GM19023 (cell line): ENCODE measurements around the gene ACSBG1.

ENCODE experiments used
- ATAC-seq: cut with Tn5 transposase; IDR thresholded peaks from one replicate; pipeline ENCODE4 v1.9.1; 2021; ENCODE audit warnings: mild to moderate bottlenecking, moderate library complexity; ENCODE audit not compliant: unreplicated experiment

ACSBG1 gene, protein sequence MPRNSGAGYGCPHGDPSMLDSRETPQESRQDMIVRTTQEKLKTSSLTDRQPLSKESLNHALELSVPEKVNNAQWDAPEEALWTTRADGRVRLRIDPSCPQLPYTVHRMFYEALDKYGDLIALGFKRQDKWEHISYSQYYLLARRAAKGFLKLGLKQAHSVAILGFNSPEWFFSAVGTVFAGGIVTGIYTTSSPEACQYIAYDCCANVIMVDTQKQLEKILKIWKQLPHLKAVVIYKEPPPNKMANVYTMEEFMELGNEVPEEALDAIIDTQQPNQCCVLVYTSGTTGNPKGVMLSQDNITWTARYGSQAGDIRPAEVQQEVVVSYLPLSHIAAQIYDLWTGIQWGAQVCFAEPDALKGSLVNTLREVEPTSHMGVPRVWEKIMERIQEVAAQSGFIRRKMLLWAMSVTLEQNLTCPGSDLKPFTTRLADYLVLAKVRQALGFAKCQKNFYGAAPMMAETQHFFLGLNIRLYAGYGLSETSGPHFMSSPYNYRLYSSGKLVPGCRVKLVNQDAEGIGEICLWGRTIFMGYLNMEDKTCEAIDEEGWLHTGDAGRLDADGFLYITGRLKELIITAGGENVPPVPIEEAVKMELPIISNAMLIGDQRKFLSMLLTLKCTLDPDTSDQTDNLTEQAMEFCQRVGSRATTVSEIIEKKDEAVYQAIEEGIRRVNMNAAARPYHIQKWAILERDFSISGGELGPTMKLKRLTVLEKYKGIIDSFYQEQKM

GRCh38 chr15:78234515-78235040 is at the start of gene ACSBG1:
TSS of gene ACSBG1 (minus strand) at chr15:78234565. CDS start at chr15:78234501, 64 bp downstream.
- ATAC-seq = no peak

DNA sequence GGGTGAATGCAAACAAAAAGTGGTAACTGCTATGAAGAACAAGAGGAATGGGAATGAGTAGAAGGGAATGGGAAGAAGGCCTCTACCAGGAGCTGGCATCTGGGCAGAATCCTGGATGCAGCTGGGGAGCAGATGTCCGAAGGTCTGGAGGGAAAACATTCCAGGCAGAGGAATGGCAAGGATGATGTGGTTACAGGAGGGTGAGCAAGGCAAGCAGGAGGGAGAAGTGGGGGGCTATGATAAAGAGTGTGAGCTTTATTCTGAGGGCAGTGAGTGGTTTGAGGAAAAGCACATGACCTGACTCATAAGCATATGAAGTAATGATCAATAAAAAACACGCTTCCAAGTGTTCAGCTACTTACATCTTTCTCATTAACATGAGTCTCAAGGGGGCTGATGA is 48.0 kb upstream of the ACSBG1 start:
- ATAC-seq = no peak

DNA sequence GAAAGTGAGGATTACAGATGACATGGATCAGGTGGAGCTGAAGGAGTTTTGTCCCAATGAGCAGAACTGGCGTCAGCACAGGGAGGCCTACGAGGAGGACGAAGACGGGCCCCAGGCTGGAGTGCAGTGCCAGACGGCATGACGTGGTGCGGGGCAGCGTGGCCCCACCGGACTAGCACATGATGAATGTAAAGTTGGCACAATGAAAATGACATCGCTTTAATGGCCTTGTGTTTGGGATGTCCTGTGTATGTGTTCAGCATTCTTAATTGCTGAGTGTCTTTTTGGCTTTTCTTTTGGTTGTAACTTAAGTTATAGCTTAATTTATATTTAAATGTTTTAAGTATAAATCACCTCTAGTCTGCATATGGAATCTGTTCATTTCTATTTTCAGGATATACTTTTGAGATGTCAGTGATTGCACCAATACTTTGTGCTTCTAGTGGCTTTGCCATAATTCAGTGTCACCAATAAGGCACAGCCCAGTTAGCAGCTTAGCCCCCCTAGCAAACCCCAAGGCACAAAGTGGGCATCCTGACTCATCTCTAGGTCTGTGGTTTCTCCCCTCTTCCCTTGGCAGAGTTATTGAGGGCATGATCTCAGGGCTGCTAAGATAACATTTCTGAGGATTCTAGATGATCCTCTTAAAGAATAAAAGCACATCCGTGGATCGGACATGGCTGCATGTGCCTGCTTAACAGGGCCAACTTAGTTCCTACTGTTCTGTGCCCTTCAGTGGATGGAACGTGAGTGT is 46.1 kb upstream of the ACSBG1 start:
- ATAC-seq = no peak

DNA sequence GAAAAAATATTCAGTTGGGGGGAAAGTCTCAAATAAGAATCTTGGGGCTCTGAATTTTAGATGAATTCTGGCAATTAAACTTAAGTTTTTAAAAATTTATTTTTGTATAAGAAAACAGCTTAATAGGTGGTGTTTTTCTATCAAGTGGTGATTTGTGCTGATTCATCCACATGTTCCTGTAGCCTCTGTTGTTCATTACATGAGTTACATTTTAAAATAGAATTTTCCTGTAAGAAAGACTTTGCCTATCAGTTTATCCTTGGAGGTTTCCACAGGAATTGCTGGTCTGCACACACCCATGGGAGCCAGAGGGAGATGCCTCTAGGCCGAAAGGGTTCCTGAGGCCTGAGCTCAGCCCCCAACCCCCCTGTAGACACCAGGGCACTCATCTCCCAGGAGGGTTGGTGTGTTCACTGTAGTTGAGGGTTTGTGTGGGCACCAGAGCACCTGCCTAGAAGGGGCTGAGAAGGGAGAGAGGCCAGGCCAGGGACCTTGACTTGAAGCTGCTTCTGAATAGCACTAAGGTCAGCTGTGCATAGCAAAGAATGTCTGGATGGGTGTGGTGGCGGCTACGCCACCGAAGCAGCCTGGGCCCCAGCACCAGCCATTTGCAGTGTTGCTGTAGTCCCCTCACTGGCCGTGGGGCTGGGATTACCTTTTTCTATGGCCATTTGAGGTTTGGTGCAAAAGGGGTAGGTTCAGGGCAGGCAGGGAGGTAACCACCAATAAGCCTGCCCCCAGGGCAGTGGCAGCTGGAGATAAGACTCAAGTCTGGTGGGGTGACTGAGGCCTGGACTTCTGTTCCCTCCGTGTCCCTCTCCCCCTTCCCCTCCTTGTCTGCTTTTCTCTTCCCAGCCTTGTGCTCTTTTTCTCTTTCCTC is 41.9 kb upstream of the ACSBG1 start:
- ATAC-seq = no peak

DNA sequence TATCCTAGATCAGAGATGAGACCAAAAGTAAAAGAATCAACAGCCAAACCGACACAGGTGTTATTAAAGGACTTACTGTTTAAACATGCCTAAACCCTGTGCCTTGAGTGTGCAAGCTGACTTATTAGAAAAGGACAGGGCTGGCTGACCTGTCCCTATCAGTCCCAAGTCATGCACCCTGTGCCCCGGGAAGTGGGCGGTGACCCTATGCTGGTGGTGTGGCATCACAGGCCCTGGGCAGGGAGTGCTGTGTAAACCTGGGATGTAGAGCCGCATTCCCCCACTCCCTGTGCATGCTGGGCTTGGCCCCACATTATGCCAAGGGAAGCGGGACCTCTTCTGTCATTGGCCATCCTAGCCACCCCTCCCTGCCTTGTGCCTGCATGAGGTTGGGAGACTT is 40.6 kb upstream of the ACSBG1 start:
- no peak for ATAC-seq

DNA sequence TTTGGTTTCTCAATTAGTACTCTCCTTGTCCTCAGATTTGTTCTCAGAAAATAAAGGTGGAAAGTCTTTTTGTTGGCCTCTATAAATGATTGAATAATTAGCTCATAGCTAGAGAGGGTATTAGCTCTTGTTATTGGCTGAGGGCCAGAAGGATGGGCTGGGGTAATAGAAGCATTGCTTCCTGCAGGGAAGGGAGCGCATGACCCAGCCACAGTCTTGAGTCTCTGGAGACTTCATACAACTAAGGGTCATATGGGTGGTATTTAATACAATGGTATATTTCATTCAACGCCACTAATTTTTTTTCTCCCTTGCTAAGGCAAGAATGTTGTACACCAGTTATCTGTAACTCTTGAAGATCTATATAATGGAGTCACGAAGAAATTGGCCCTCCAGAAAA is 38.4 kb upstream of the ACSBG1 start:
- no peak for ATAC-seq

DNA sequence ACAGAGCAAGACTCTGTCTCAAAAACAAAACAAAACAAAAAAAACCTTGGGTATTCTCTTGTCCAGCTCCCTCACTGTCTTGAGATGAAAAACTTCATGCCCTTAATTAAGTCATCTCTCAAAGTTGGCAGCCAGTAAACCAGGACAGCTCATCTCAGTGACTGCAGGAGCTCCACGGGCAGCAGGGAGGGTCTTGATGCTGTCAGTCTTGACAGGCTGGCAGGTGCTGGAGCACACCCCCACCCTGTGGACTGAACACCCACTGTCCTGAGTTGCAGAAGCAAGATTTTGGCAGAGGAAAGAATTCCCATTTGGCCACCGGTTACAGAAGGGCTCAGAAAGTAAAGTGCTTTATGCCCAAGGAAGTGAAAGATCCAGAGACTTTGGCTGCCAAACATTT is 38.0 kb upstream of the ACSBG1 start:
- no peak for ATAC-seq

DNA sequence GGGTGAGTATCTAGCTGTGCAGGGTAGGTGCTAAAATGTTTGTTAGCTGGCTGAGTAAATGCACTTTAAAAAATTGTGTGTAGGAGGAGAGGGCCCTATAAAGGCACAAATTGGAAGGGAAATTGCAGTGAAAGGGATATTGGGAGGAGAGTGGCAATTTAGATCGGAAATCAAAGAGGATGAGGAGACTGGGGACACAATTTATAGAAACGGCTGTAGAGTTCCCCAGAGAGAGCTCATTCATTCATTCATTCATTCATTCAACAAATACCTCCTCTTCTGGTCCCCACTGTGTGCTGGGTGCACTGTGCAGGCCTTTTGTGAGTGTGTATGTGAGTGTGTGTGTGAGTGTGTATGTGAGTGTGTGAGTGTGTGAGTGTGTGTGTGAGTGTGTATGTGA is 32.4 kb upstream of the ACSBG1 start:
- no peak for ATAC-seq

DNA sequence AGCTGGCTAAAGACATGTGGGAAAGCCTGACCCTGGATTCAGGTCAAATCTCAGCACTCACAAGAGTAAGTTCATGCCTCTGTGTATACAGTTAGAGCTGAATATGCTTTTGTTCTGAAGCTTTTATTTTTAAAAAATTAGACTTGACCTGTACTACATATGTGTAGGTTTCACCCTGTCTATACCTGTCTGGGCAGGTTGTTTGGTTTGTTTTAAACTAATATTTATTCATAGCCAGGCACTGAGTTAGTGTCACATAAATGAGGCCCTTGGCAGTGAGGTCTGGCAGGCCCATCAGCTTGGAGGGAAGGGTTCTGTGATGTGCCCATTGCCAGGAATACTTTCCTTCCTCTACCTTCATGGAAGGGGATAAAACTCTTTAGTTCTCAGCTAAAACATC is 31.9 kb upstream of the ACSBG1 start:
- no peak for ATAC-seq

DNA sequence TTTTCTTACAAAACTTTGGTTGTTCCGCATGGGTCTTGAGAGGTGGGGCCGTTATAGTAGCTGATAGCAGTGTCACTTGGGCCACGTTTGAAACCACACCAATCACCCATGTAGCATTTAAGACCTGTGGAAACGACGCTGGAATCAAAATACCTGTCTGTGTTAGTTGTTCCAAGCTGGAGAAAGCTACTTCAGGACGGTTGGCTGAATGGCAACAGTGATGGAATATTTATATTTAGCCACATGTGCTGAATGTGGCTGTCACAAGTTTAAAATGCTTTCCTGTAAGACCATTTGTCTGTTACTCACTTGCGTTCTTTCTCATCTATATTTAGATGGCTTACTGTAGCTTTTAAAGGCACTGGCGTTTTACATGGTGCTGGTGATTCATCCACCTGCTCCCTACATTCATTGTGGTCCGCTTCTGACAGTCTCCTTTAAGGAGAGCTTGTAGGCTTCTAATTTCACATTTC is 31.4 kb upstream of the ACSBG1 start:
- ATAC-seq = no peak

DNA sequence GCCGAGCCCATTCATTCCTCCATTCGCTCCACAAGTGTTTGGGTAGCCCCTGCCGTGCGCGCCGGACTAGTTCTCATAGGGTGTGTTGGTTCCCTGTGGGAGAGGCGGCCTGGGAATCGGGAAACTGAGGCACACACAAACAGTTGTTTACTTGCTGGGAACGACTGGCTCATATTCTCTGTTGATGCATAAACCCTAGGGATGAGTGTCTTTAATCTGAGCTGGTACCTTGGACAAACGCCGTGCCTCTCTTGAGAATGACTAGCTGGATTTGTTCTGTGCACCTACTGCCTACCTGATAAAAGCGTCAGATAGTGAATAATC is 30.7 kb upstream of the ACSBG1 start:
- no peak for ATAC-seq

GRCh38 chr15:78264304-78265136 is 30.2 kb upstream of the ACSBG1 start, which contains the start of gene DNAJA4:
TSS of gene DNAJA4 (plus strand) at chr15:78264562. CDS start at chr15:78264764, 202 bp downstream.
- no peak for ATAC-seq

DNA sequence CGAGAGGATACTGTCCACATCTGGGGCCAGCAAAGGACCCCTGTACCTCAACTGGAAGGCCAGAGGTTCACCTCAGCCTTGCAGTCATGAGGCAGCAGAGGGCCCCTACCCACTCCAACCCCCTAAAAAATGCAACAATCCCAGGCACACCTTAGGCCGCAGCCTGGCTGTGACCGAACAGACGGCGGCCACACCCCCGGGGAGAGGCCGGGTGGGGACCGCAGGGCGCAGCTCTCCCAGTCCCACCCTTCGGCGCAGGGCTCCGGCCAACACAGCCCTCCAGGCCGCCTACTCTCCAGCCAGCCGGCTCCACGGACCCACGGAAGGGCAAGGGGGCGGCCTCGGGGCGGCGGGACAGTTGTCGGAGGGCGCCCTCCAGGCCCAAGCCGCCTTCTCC is 29.5 kb upstream of the ACSBG1 start:
- ATAC-seq = no peak

DNA sequence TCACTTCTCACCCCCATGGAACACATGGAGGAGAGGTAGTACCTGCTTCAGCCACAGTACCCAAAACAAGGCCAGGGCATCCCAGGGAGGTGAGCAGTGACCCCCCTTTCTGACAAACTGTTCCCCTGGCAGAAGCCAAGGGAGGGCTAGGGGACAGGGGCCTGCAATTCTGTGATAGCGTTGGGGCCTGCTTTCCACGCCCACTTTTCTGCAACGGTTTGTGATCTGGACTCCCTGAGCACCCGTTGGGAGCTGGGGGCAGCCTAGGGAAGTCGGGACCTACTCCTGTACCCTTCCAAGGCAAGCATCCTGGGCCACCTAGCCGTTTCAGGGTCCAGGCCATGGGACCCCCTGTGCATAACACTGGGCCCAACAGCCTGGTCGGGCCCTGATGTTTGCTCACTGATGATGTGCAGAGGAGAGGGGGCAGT is 29.0 kb upstream of the ACSBG1 start:
- ATAC-seq = no peak

DNA sequence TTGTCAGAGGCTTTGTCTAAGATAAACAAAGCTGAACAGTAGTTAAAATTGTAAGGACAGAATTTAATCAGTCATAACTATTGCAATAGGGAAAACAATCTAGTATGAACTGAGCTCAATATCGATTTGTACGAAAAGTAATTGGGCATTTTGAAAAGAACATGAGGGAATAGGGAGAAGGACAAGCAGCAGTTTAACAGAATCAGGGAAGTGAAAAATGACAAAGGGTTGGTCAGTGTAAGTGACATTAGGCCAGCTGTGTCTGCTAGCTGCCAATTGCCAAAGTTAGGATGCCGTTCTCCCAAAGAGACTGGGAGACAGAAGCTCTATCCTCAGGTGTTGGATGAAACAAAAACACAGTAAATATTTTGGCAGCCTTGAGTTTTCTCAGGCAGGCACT is 26.7 kb upstream of the ACSBG1 start:
- no peak for ATAC-seq

DNA sequence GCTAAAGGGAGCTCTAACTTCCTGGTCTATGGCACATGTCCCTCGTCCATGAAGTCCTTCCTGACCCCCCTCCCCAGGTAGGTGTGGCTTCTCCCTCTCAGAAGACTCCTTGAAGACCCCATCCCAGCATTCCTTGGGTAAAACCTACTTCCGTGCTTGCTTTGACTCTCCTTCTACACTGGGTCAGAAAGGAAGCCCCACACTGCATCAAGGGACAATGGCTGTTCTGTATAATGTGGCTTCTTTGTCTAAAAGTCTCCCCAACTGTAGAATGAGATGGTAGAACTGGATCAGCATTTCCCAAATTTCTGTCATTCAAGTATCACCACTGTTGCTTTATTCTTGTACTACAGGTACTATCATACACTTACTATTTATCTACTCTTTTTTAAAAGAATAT is 26.1 kb upstream of the ACSBG1 start:
- ATAC-seq = no peak

- no peak for ATAC-seq
Observed at GRCh38 chr15:78259232-78259631, 24.9 kb upstream of the ACSBG1 start.

- no peak for ATAC-seq
Observed at GRCh38 chr15:78257681-78258080, 23.3 kb upstream of the ACSBG1 start.

DNA sequence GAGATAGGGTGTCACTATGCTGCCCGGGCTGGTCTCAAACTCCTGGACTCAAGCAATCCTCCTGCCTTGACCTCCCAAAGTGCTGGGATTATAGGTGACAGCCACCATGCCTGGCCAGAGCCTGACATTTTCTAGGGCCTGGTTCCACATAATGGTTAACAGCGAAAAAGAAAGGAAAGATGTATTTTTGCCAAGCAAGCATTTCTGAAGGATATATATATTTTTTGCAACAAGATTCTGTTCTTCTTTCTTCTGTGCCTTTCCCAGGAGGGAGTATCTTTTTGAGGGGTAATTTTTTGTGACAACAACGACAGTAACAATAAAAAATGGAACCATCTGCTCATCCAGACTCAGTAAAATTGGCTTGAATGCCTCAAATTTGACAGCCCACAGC is 21.7 kb upstream of the ACSBG1 start:
- no peak for ATAC-seq
